Testis (tissue), 3 donors: Measurements from ENCODE around the gene PLCB1. TPM values are rescaled to one million over a fixed set of nuclear protein-coding genes. Genes with fewer than 3 reads are reported as not detected.

Experiments
- DNase-seq: peaks from one replicate; pipeline ENCODE4 v3.0.0-alpha.2; 2019
- H3K27ac ChIP-seq, 2 donors: fragments of 200-600 bp; sonication (generic); one replicate each; pipeline ENCODE4 v1.5.1; 2019
- H3K27me3 ChIP-seq: fragments of 200-600 bp; sonication (generic); one replicate; pipeline ENCODE4 v1.5.1; 2019
- H3K36me3 ChIP-seq: fragments of 200-600 bp; sonication (generic); one replicate; pipeline ENCODE4 v1.5.1; 2017; ENCODE audit warnings: low read depth; ENCODE audit errors: missing control alignments
- H3K4me1 ChIP-seq: fragments of 200-600 bp; sonication (generic); one replicate; pipeline ENCODE4 v1.5.1; 2019
- H3K4me3 ChIP-seq, 2 donors: fragments of 200-600 bp; sonication (generic); one replicate each; pipeline ENCODE4 v1.5.1; 2017 to 2019
- H3K9me3 ChIP-seq: fragments of 200-600 bp; sonication (generic); one replicate; pipeline ENCODE4 v1.5.1; 2017
- POLR2A ChIP-seq: fragments of 450-650 bp; IDR thresholded peaks from one replicate; pipeline ENCODE4 v1.6.1; 2017; ENCODE audit warnings: antibody characterized with exemption, mild to moderate bottlenecking, moderate library complexity
- WGBS, 2 donors: methylation state at CpG; one replicate each; pipeline ENCODE4 v1.1.5; 2018; 5-methylcytosine and 5-hydroxymethylcytosine counted together
- intact Hi-C: fragments of 100-400 bp; cut with DNase I; formaldehyde crosslinking; loops from one replicate; pipeline ENCODE4 v1.15.1; 2023; ENCODE audit warnings: low total_unique reads
- polyA plus RNA-seq: library from polyadenylated mRNA; stranded (reverse); fragments of 350-450 nt; fragmentation: Illumina TruSeq; extraction: RNeasy Lipid Tissue Mini Kit (QIAGEN cat#74804); gene quantifications from one replicate; pipeline ENCODE4 v1.2.3, GENCODE V29; 2014; ENCODE audit warnings: low read depth, low replicate concordance; ENCODE audit not compliant: insufficient read depth
- total RNA-seq, 2 donors: library from RNA; depleted of rRNA; stranded (reverse); fragments of >200 nt; gene quantifications; one replicate each; pipeline ENCODE4 v1.2.3, GENCODE V29; 2016
- TF ChIP-seq, protein P1 (sequence below), 3 experiments: fragments of 450-650 bp in 2 of 3; fragments of 200-600 bp in 1 of 3; sonication (generic) in 1 of 3; IDR thresholded peaks; one replicate each; pipeline ENCODE4 v1.5.1; 2016 to 2019; ENCODE audit warnings: antibody characterized with exemption in 3 of 3, mild to moderate bottlenecking in 2 of 3, moderate library complexity in 1 of 3

PLCB1 gene
- total and polyA plus RNA-seq, 3 donors from 2014 or later = 3.1 to 9.8 (median 8.2) TPM

DNA sequence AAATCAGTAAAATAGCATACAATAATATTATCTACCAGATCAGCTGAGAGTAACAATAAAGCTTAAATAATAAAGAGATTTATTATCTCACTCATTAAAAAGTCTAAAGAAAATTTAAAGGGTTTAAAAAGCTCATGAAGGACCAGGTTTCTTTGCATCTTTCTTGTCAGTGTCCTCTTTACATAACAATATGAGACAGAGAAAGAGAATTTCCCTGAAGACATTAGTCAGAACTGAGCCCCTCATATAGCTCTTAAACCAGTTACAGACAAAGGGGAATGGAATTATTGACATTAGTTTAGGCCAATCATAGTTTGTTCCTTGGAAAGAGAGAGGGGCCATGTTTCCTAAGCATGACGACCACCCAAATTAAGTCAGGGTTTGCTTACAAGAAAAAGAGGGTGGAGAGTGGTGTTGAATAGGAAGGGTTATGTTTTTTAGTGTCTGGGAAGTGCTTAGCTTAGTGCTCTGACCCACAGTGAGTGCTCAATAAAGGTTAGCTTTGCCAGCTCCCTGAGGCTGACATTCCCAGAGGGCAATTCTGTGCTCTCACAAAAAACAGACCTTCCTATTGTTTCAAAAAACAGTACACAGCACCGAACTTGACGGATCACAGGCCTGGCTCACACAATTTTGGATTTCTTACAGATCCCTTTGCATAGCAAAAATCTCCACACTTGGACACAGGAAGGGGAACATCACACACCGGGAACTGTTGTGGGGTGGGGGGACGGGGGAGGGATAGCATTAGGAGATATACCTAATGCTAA lies 3.6 kb upstream of the PLCB1 start:
- TF ChIP-seq, protein P1, sequence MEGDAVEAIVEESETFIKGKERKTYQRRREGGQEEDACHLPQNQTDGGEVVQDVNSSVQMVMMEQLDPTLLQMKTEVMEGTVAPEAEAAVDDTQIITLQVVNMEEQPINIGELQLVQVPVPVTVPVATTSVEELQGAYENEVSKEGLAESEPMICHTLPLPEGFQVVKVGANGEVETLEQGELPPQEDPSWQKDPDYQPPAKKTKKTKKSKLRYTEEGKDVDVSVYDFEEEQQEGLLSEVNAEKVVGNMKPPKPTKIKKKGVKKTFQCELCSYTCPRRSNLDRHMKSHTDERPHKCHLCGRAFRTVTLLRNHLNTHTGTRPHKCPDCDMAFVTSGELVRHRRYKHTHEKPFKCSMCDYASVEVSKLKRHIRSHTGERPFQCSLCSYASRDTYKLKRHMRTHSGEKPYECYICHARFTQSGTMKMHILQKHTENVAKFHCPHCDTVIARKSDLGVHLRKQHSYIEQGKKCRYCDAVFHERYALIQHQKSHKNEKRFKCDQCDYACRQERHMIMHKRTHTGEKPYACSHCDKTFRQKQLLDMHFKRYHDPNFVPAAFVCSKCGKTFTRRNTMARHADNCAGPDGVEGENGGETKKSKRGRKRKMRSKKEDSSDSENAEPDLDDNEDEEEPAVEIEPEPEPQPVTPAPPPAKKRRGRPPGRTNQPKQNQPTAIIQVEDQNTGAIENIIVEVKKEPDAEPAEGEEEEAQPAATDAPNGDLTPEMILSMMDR (IDR thresholded peaks at IDR 0.05) = no peak
- no peak for TF ChIP-seq POLR2A
- intact Hi-C loops = no loop called here
- WGBS, 2 donors = 89 to 92% methylated on average over 5 of the region's 5 CpGs

DNA sequence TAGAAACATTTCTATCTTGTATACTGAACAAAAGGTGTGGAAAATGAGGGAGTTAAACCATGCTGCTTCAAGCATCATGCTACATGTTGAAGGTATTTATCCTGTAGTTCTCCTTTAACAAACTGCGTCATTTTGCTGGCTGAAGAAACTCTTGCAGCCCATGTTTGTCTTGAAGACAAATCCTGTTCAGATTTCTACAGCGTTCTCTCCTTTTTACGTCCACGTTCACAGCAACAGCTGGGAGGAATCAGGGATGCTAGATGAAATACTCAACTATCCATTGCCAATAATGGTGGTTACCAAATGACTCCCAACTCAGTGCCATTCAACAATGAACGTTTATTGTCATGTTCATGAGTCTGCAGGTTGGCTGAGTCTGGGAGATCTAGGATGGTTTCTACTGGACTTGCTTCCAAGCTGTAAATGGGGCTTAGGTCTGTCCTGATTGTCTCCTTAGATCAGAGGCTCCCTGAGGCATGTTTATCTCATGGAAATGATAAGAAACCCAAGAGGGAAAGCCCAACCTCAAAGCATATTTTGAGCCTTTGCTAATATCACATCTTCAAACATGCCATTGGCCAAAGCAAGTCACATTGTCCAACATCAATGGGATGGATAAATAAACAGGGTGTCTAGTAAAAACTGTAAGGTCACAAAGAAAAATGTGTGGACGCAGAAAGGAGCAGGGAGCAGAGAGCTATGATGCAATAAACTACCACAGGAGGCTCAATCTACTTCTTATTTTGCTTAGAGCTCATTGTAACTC lies 2.7 kb upstream of the PLCB1 start:
- no peak for DNase-seq
- intact Hi-C loops = no loop called here
- Histone ChIP-seq H3K27me3 (no peaks in the 10 kb centered on the region), H3K9me3 (no peaks in the 10 kb centered on the region), H3K27ac (no peak overlapping the region), H3K4me3 (no peak overlapping the region), H3K4me1 (no peaks in the 10 kb centered on the region), H3K36me3 (no peaks in the 10 kb centered on the region)
- TF ChIP-seq, protein P1 (IDR thresholded peaks at IDR 0.05) = no peak
- TF ChIP-seq POLR2A = no peak
- 80% methylated on average over 5 to 6 of the region's 6 CpGs for WGBS, 2 donors

More for the DNA sequence above, 3.6 kb upstream of the PLCB1 start:
- Histone ChIP-seq H3K4me3 (no peak overlapping the region), H3K27ac (no peak overlapping the region), H3K27me3 (no peaks in the 10 kb centered on the region), H3K4me1 (no peaks in the 10 kb centered on the region), H3K36me3 (no peaks in the 10 kb centered on the region), H3K9me3 (no peaks in the 10 kb centered on the region)
- DNase-seq = no peak

DNA sequence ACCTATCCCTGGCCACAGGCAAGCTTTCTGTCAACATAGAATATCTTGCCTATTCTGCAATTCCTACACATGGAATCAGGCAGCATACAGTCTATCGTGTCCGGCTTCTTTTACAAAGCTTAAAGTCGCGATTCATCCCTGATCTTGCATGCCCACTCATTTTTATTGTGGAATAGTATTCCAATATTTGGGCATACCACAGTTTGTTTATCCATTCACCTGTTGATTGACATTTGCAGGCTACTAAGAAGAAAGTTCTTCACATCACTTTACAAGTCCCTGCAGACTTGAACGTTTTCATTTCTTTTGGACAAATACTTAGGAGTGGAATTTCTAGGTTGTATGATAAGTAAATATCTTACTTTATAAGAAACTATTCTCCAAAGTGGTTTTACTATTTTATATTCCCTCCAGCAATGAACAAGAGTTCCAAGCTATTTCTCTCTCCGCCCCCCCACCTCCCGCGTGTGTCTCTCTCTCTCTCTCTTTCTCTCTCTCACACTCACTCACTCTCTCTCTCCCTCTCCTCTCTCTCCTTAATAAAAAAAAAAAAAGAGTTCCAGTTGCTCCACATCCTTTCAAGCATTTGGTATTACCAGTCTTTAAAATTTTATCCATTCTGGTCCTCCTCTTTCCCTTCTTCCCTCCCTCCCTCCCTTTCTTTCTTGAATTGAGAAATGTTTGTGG lies 1.1 kb upstream of the PLCB1 start:
- TF ChIP-seq, protein P1 (IDR thresholded peaks at IDR 0.05) = no peak
- no peak for TF ChIP-seq POLR2A
- Histone ChIP-seq H3K27me3 (no peaks in the 10 kb centered on the region), H3K36me3 (no peaks in the 10 kb centered on the region), H3K4me1 (no peaks in the 10 kb centered on the region), H3K9me3 (no peaks in the 10 kb centered on the region), H3K4me3 (peak overlapping the region in 1 of 2 donors; percentile 72), H3K27ac (no peak overlapping the region)
- DNase-seq = no peak
- intact Hi-C loops = loop anchor here (5.0 kb wide), 1 partner anchor 591 kb away; no protein-coding TSS in a partner anchor
- 48 to 66% methylated on average over 8 of the region's 8 CpGs for WGBS, 2 donors

DNA sequence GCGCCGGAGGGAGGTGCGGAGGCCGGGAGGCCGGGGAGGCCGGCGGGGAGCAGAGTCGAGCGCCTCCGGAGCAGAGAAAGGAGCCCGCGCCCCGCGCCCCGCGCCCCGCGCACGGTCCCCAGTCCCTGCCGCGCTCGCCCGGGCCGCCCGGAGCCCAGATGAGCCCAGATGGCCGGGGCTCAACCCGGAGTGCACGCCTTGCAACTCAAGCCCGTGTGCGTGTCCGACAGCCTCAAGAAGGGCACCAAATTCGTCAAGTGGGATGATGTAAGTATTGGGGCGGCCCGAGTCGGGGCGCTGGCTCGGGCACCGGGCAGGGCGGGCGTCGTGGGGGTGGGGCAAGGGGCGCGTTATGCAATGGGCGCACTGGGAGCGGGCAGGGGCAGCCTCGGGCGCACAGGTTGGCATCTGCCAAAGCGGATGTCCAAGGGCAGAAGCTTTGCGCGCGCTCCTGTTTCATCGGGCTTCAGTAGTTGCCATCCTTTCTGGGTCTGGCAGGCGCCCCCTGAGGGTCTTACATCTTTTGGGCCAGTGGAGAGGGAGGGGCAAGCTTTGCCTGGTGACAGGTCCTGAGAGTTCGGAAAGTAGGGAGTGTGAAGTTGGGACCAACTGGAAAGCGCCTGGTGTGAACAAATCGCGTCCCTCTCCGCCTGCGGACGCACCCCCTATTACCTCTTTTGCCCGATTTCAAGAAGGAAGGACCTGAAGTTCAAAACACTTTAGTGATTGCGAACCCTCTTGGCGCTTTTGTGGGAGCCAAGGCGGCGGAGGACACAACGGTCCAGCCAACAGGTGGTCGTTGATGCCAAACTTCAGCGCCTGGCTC lies 631 bp downstream of the PLCB1 start:
- Histone ChIP-seq H3K4me3 (peak overlapping the region; percentile 68 to 72), H3K27me3 (no peaks in the 10 kb centered on the region), H3K36me3 (no peaks in the 10 kb centered on the region), H3K4me1 (no peaks in the 10 kb centered on the region), H3K9me3 (no peaks in the 10 kb centered on the region), H3K27ac (peak overlapping the region in 1 of 2 donors; percentile 73)
- intact Hi-C loops = loop anchor here (5.0 kb wide), 1 partner anchor 590 kb away; no protein-coding TSS in a partner anchor
- 3% methylated on average over 21 to 47 of the region's 68 CpGs for WGBS, 2 donors
- DNase-seq = no peak
- no peak for TF ChIP-seq POLR2A
- TF ChIP-seq, protein P1 (IDR thresholded peaks at IDR 0.05) = no peak
